ENCODE measurements around the gene WDR81.
"Not testable (repeated sequence)": the region's sequence is repeated elsewhere in the genome, so short reads cannot be mapped to it uniquely, and the experiment has no call there.

Gene WDR81

GRCh38 chr17:1732241-1732832 is 7.8 kb downstream of the WDR81 start:
- DNase-seq: no peak

DNA sequence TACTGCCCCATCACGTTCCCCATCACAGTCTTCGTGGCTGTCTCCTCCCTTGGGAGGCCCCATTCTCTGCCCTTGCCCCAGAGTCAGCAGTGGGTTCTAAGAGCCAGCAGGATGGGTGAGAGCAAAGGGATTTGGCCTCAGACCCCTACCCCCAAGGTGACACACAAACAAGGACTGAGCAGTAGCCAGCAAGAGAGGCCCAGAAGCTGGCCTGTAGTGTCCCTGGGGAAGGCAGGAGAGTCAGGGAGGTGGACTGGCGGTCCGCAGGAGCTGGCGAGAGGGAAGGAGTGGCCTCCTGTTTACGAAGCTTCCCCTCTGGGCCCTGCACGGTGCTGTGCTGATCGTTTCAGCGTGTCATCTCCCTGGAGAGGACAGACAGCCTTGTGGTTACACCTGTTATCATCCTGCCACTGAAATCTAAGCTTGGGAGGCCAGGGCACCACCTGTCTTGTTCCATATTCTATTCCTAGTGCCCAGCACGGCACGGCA is 8.4 kb downstream of the WDR81 start:
- no peak for DNase-seq

GRCh38 chr17:1733759-1734158 is 9.3 kb downstream of the WDR81 start:
- no peak for DNase-seq

DNA sequence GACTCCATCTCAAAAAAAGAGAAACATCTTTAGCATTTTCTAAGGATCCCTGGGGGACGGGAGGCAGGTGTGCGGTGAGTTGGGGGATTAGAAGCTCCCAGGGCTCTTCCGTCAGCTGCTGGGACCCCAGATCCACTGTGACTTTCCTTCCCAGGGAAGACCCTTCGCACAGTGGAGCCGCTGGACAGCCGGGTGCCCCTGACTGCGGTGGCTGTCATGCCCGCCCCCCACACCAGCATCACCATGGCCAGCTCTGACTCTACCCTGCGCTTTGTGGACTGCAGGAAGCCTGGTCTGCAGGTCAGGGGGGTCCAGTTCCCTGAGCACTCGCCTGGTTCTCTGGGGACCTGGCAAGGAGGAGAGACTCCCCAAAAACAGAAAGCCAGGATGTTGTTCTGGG is 10.9 kb downstream of the WDR81 start:
- no peak for DNase-seq

- no peak for DNase-seq
Measured at GRCh38 chr17:1735834-1736347, 11.4 kb downstream of the WDR81 start.

- DNase-seq: peak; percentile 56
Measured at GRCh38 chr17:1736348-1737281, 12.1 kb downstream of the WDR81 start.

- DNase-seq: no peak
Measured at GRCh38 chr17:1737531-1738291, 13.2 kb downstream of the WDR81 start.

GRCh38 chr17:1741899-1742298 is 17.4 kb downstream of the WDR81 start:
- DNase-seq: not testable (repeated sequence)

GRCh38 chr17:1742371-1743087 is 18.0 kb downstream of the WDR81 start, which contains the start of gene SERPINF2:
SERPINF2 (plus strand) TSS chr17:1742871; CDS start chr17:1744996, 2,125 bp downstream.
- no peak for DNase-seq

GRCh38 chr17:1743088-1743439 is 18.6 kb downstream of the WDR81 start:
- DNase-seq: no peak

DNA sequence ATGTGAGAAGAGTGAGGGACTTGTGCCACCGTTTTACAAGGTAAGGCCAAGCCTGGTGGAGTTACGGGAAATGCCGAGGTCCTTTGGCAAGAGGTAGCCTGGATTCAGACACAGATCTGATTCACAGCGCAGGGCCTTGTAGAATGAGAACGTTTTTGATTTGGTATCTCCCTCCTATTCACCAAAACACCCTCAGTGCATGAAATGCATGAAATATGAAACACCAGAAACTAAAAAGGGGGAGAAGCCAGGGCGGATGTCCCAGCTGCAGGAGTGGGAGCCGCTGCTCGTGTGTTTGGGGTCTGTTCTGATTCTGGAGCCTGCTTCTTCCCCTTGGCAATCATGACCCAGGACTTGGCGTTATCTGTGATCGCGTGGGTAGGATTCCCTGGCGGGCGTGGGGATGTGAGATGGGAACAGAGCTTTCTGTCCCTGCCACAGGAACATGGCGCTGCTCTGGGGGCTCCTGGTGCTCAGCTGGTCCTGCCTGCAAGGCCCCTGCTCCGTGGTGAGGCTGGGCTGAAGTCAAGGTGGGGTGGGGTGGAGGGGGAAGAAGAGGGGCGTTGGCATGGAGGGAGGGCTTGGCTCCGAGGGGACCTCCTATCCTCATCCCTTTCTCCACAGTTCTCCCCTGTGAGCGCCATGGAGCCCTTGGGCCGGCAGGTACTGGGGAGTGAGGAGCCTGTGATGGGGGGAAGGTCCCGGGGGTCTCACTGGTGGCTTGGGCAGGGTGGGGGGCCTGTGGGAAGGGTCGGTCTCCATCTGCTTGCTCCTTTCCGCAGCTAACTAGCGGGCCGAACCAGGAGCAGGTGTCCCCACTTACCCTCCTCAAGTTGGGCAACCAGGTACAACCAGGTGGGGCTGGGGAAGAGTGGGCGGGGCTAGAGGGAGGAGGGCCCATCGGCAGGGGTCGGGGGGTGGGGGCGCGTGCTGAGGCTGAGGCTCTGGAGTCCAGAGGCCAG is 20.3 kb downstream of the WDR81 start:
- no peak for DNase-seq

DNA sequence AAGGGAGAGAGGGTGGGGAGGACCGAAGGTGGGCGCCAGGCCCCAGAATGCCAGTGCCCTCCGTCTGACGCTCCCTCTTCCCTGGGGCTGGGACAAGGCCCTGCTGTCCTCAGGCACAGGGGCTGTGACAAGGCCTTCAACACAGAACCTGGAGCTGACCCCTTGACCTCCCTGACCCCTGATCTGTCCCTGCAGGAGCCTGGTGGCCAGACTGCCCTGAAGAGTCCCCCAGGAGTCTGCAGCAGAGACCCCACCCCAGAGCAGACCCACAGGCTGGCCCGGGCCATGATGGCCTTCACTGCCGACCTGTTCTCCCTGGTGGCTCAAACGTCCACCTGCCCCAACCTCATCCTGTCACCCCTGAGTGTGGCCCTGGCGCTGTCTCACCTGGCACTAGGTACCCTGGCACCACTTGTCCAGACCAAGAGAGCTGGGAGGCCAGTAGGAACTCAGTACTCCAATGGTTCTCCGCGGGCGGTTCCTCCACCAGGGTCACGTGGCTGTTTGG is 21.1 kb downstream of the WDR81 start:
- DNase-seq: no peak

DNA sequence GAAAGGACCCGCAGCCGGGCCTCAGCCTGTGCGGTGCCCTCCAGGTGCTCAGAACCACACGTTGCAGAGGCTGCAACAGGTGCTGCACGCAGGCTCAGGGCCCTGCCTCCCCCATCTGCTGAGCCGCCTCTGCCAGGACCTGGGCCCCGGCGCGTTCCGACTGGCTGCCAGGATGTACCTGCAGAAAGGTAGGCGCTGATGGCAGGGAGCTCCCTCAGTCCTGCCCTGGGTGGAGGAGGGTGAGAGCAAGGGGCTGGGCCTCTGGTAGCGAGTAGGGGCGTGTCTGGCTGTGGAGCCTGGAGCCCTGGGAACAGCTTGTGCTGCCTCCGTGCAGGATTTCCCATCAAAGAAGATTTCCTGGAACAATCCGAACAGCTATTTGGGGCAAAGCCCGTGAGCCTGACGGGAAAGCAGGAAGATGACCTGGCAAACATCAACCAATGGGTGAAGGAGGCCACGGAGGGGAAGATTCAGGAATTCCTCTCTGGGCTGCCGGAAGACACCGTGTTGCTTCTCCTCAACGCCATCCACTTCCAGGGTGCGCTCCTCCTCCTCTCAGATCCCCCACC is 22.6 kb downstream of the WDR81 start:
- DNase-seq: no peak

- DNase-seq: no peak
Measured at GRCh38 chr17:1750628-1751027, 26.1 kb downstream of the WDR81 start.

DNA sequence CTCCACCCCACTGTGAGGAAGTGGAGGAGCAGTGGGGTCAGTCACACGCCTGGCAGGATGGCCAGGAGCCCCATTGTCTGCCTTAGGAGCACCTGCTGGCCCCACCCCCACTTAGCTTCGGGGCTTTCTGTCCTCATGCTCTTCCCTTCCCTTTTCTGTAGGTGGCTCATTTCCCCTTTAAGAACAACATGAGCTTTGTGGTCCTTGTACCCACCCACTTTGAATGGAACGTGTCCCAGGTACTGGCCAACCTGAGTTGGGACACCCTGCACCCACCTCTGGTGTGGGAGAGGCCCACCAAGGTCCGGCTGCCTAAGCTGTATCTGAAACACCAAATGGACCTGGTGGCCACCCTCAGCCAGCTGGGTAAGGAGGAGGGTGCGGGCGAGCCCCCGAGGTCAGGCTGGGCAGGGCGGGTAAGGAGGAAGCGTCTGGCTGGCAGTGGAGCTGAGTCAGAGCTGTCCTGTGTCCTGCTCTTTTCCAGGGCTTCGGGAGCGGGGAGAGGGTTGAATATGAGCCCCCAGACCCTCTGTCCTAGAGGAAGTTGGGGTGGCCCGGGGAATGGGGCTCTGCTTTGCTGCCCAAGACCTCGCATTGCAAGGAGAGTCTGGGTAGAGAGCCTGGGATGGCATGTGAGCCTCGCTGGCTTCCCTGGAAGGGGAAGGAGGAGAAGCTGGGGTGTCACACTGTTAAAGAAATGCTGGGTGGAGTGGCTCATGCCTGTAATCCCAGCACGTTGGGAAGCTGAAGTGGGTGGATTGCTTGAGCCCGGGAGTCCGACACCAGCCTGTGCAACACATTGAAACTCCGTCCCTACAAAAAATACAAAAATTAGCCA is 28.1 kb downstream of the WDR81 start:
- DNase-seq: no peak

DNA sequence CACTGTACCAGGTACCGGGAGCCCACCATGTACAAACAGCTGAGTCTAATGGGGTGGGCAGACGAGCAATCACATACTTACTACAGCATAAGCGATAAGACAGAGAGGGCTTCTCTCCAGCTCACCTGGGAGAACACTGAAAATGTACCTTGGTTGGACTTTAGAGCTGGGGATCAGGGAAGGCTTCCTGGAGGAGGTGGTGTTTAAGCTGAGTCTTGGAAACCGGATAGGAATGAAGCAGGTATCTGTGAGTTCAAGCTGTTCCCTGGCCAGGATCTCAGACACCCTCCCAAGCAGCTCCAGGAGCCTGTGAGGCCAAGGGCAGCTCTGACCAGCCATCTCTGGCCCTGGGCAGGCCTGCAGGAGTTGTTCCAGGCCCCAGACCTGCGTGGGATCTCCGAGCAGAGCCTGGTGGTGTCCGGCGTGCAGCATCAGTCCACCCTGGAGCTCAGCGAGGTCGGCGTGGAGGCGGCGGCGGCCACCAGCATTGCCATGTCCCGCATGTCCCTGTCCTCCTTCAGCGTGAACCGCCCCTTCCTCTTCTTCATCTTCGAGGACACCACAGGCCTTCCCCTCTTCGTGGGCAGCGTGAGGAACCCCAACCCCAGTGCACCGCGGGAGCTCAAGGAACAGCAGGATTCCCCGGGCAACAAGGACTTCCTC is 29.4 kb downstream of the WDR81 start:
- DNase-seq: no peak

- DNase-seq: no peak
Measured at GRCh38 chr17:1754430-1755112, 30.1 kb downstream of the WDR81 start.

- DNase-seq: no peak
Measured at GRCh38 chr17:1755252-1755826, 30.8 kb downstream of the WDR81 start.

Measured in activated naive CD4-positive, alpha-beta T cell treated with anti-CD3 and anti-CD28 coated beads, Interleukin-2, amount 50 U/mL, for 16 hours (primary cell).